A673 (cell line): ENCODE results near the gene SLC7A6. TPM values are rescaled to one million over a fixed set of nuclear protein-coding genes. Genes with fewer than 3 reads are reported as not detected.

Experiments used
- BruUV-seq: library from RNA; stranded (reverse); fragments of 400-500 nt; replicated peaks from 2 replicates; lab custom pipeline; 2021; lab: Mats Ljungman, UMichigan
- CTCF ChIA-PET: fragments of 300-600 bp; sonication (Branson Sonifier 250); formaldehyde crosslinking; loops from one replicate; lab custom pipeline; 2022; ENCODE audit warnings: antibody characterized with exemption; lab: Charles Lee
- POLR2A ChIA-PET: fragments of 300-600 bp; sonication (Branson Sonifier 250); formaldehyde crosslinking; loops from one replicate; lab custom pipeline; 2022; ENCODE audit warnings: antibody characterized with exemption; ENCODE audit not compliant: low non-redundant PET; lab: Charles Lee
- DNase-seq: peaks from one replicate; pipeline ENCODE4 v3.0.0-alpha.2; 2015; ENCODE audit warnings: low spot score
- H3K27ac ChIP-seq: fragments of 200-600 bp; sonication (generic); 2 replicates; pipeline ENCODE4 v1.5.1; 2016; ENCODE audit warnings: mixed run types, low read depth, mild to moderate bottlenecking, mixed read lengths, antibody characterized with exemption, low read length; ENCODE audit not compliant: poor library complexity, severe bottlenecking
- H3K27me3 ChIP-seq: fragments of 200-600 bp; sonication (generic); replicated peaks from 2 replicates; pipeline ENCODE4 v1.6.1; 2017; ENCODE audit warnings: mixed run types, low read depth, mild to moderate bottlenecking, mixed read lengths, antibody characterized with exemption, low read length; ENCODE audit not compliant: insufficient read depth, poor library complexity
- H3K36me3 ChIP-seq: fragments of 200-600 bp; sonication (generic); 2 replicates; pipeline ENCODE4 v1.6.1; 2016; ENCODE audit warnings: mixed run types, mild to moderate bottlenecking, mixed read lengths, antibody characterized with exemption, low read length; ENCODE audit not compliant: insufficient read depth, poor library complexity, severe bottlenecking
- H3K4me1 ChIP-seq: fragments of 200-600 bp; sonication (generic); 2 replicates; pipeline ENCODE4 v1.6.1; 2017; ENCODE audit warnings: mixed run types, mild to moderate bottlenecking, mixed read lengths, antibody characterized with exemption, low read length; ENCODE audit not compliant: insufficient read depth, poor library complexity, severe bottlenecking
- H3K4me3 ChIP-seq: fragments of 200-600 bp; sonication (generic); 2 replicates; pipeline ENCODE4 v1.5.1; 2016; ENCODE audit warnings: low read depth, mixed run types, mild to moderate bottlenecking, mixed read lengths, low read length; ENCODE audit not compliant: poor library complexity, severe bottlenecking
- H3K9me3 ChIP-seq: fragments of 200-600 bp; sonication (generic); 2 replicates; pipeline ENCODE4 v1.6.1; 2016; ENCODE audit warnings: mixed run types, low read depth, mild to moderate bottlenecking, mixed read lengths, antibody characterized with exemption, low read length; ENCODE audit not compliant: poor library complexity, severe bottlenecking
- CTCF ChIP-seq: fragments of 300-800, 200-600 bp; sonication (generic); conservative IDR thresholded peaks from 2 replicates; pipeline ENCODE4 v1.5.1; 2017; ENCODE audit warnings: low read depth, mild to moderate bottlenecking, antibody characterized with exemption, low read length, moderate library complexity, mixed read lengths
- EZH2 ChIP-seq: fragments of 200-600 bp; sonication (generic); IDR thresholded peaks from 2 replicates; pipeline ENCODE4 v1.6.1; 2017; ENCODE audit warnings: borderline replicate concordance, low read depth, mild to moderate bottlenecking, mixed read lengths, antibody characterized with exemption, low read length; ENCODE audit not compliant: poor library complexity, severe bottlenecking
- intact Hi-C: fragments of 100-400 bp; cut with micrococcal nuclease; formaldehyde crosslinking; loops from one replicate; pipeline ENCODE4 v1.10.0; 2022; ENCODE audit not compliant: unreplicated experiment
- total RNA-seq: library from RNA; stranded (reverse); gene quantifications from 2 replicates; pipeline ENCODE4 v1.2.3, GENCODE V29; 2021

Gene SLC7A6
- total RNA-seq, 1 experiment from 2014 or later: 58.7 TPM

GRCh38 chr16:68269793-68270192, 5.5 kb downstream of the SLC7A6 start:
- no TSS peak for BruUV-seq
- Histone ChIP-seq H3K9me3 (no peaks in the 10 kb centered on the region), H3K4me1 (peaks cover 11% of the 10 kb centered on the region), H3K27ac (no peak overlapping the region), H3K4me3 (no peak overlapping the region), H3K36me3 (peaks cover 4% of the 10 kb centered on the region), H3K27me3 (no peaks in the 10 kb centered on the region)
- intact Hi-C loops: loop anchor here (10.0 kb wide), 1 partner anchor 245 kb away; no protein-coding TSS in a partner anchor
- no peak for DNase-seq
- ChIA-PET POLR2A (no interaction called here), CTCF (no interaction called here)
- TF ChIP-seq EZH2: no peak
- TF ChIP-seq CTCF: no peak

GRCh38 chr16:68270353-68270752, 6.0 kb downstream of the SLC7A6 start:
- intact Hi-C loops: no loop called here
- Histone ChIP-seq H3K4me3 (no peak overlapping the region), H3K9me3 (no peaks in the 10 kb centered on the region), H3K27ac (no peak overlapping the region), H3K36me3 (peaks cover 4% of the 10 kb centered on the region), H3K4me1 (peaks cover 10% of the 10 kb centered on the region), H3K27me3 (no peaks in the 10 kb centered on the region)
- no TSS peak for BruUV-seq
- DNase-seq: no peak
- ChIA-PET POLR2A (no interaction called here), CTCF (no interaction called here)
- no peak for TF ChIP-seq CTCF
- no peak for TF ChIP-seq EZH2

GRCh38 chr16:68272507-68273209, 8.3 kb downstream of the SLC7A6 start:
- POLR2A ChIA-PET: no interaction called here

More at GRCh38 chr16:68272507-68273209, 8.3 kb downstream of the SLC7A6 start:
- Histone ChIP-seq H3K9me3 (no peaks in the 10 kb centered on the region), H3K27me3 (no peaks in the 10 kb centered on the region), H3K4me3 (no peak overlapping the region), H3K36me3 (peaks cover 4% of the 10 kb centered on the region), H3K27ac (no peak overlapping the region), H3K4me1 (peaks cover 3% of the 10 kb centered on the region)
- no peak for DNase-seq
- no peak for TF ChIP-seq EZH2
- no peak for TF ChIP-seq CTCF
- BruUV-seq: no TSS peak
- CTCF ChIA-PET: no interaction called here
- intact Hi-C loops: no loop called here
